Myocyte (in vitro differentiated cells): Measurements from ENCODE around the gene FSD2. TPM values are rescaled to one million over a fixed set of nuclear protein-coding genes. Genes with fewer than 3 reads are reported as not detected.
"Not testable (repeated sequence)": the region's sequence is repeated elsewhere in the genome, so short reads cannot be mapped to it uniquely, and the experiment has no call there.

Experiments used
- DNase-seq: peaks from one replicate; pipeline ENCODE4 v3.0.0-alpha.2; 2012; ENCODE audit warnings: low read depth
- total RNA-seq: library from RNA; depleted of rRNA; stranded (reverse); fragments of >200 nt; gene quantifications from 2 replicates; pipeline ENCODE4 v1.2.3, GENCODE V29; 2014

The FSD2 gene
- total RNA-seq, 1 donor from 2014 or later: 2.7 TPM

GRCh38 chr15:82830427-82831173, 24.7 kb upstream of the FSD2 start:
- DNase-seq: no peak

- DNase-seq: no peak
These were observed 23.4 kb upstream of the FSD2 start for GRCh38 chr15:82829234-82829633.

GRCh38 chr15:82828075-82828474, 22.2 kb upstream of the FSD2 start:
- no peak for DNase-seq

GRCh38 chr15:82823049-82823448, 17.2 kb upstream of the FSD2 start:
- DNase-seq: no peak

GRCh38 chr15:82821851-82822250, 16.0 kb upstream of the FSD2 start:
- not testable (repeated sequence) for DNase-seq

GRCh38 chr15:82821396-82821795, 15.5 kb upstream of the FSD2 start:
- DNase-seq: not testable (repeated sequence)

GRCh38 chr15:82820128-82820527, 14.3 kb upstream of the FSD2 start:
- DNase-seq: no peak

GRCh38 chr15:82812994-82813393, 7.1 kb upstream of the FSD2 start:
- no peak for DNase-seq

GRCh38 chr15:82810890-82811426, 5.1 kb upstream of the FSD2 start:
- no peak for DNase-seq

GRCh38 chr15:82810061-82810889, 4.4 kb upstream of the FSD2 start:
- no peak for DNase-seq

GRCh38 chr15:82809308-82810060, 3.6 kb upstream of the FSD2 start, which contains the start of gene WHAMM:
WHAMM (plus strand) TSS chr15:82809628; CDS start chr15:82809727, 99 bp downstream.
- DNase-seq: peak; percentile 99

- DNase-seq: peak; percentile 18
These were observed 2.8 kb upstream of the FSD2 start for GRCh38 chr15:82808634-82809041.

- no peak for DNase-seq
These were observed 2.2 kb upstream of the FSD2 start for GRCh38 chr15:82807920-82808633.

- no peak for DNase-seq
These were observed 1.3 kb downstream of the FSD2 start for GRCh38 chr15:82804575-82804949.

GRCh38 chr15:82803793-82804574, 1.9 kb downstream of the FSD2 start:
- peak; percentile 56 for DNase-seq

GRCh38 chr15:82802497-82802896, 3.4 kb downstream of the FSD2 start:
- DNase-seq: no peak

- no peak for DNase-seq
These were observed 6.6 kb downstream of the FSD2 start for GRCh38 chr15:82799183-82799841.

- no peak for DNase-seq
These were observed 7.2 kb downstream of the FSD2 start for GRCh38 chr15:82798531-82799166.

GRCh38 chr15:82798104-82798503, 7.8 kb downstream of the FSD2 start:
- DNase-seq: no peak
